Fibroblast of the aortic adventitia (primary cell): ENCODE data around the gene CSTB. TPM values are rescaled to one million over a fixed set of nuclear protein-coding genes. Genes with fewer than 3 reads are reported as not detected.

Source experiments
- DNase-seq: peaks from one replicate; pipeline ENCODE4 v3.0.0-alpha.2; 2010; ENCODE audit warnings: low read depth
- H3K4me3 ChIP-seq: 2 replicates; pipeline ENCODE4 v1.5.1; 2011; ENCODE audit warnings: low read depth, mild to moderate bottlenecking, control low read depth, low read length, moderate library complexity
- CTCF ChIP-seq: IDR thresholded peaks from 2 replicates; pipeline ENCODE4 v1.5.1; 2011; ENCODE audit warnings: mild to moderate bottlenecking, low read length, control low read depth, inconsistent platforms; ENCODE audit not compliant: insufficient read depth
- total RNA-seq: library from RNA; depleted of rRNA; stranded (reverse); fragments of >200 nt; gene quantifications from 2 replicates; pipeline ENCODE4 v1.2.3, GENCODE V29; 2012; ENCODE audit warnings: low replicate concordance

Gene CSTB
- total RNA-seq, 1 donor, result 32.2 TPM

DNA sequence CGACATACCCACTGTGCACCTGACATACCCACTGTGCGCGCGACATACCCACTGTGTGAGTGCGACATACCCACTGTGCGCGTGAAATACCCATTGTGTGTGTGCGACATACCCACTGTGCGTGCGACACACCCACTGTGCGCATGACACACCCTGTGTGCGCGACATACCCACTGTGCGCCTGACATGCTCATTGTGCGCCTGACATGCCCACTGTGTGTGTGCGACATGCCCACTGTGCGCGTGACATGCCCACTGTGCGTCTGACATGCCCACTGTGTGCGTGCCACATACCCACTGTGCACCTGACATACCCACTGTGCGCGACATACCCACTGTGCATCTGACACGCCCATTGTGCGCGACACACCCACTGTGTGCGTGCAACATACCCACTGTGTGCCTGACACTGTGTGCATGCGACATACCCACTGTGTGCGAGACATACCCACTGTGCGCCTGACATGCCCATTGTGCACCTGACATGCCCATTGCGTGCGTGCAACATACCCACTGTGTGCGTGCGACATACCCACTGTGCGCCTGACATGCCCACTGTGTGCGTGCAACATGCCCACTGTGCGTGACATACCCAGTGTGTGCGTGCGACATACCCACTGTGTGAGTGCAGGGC lies 10.8 kb upstream of the CSTB start:
- no peak overlapping the region for H3K4me3 ChIP-seq
- no peak for TF ChIP-seq CTCF

GRCh38 chr21:43786300-43786806 lies 10.2 kb upstream of the CSTB start:
- TF ChIP-seq CTCF, result no peak

More for the DNA sequence above, 10.8 kb upstream of the CSTB start:
- no peak for DNase-seq

GRCh38 chr21:43785134-43785533 lies 9.0 kb upstream of the CSTB start:
- TF ChIP-seq CTCF, result no peak
- no peak overlapping the region for H3K4me3 ChIP-seq
- no peak for DNase-seq

More at GRCh38 chr21:43786300-43786806, 10.2 kb upstream of the CSTB start:
- H3K4me3 ChIP-seq, result no peak overlapping the region
- DNase-seq, result no peak

DNA sequence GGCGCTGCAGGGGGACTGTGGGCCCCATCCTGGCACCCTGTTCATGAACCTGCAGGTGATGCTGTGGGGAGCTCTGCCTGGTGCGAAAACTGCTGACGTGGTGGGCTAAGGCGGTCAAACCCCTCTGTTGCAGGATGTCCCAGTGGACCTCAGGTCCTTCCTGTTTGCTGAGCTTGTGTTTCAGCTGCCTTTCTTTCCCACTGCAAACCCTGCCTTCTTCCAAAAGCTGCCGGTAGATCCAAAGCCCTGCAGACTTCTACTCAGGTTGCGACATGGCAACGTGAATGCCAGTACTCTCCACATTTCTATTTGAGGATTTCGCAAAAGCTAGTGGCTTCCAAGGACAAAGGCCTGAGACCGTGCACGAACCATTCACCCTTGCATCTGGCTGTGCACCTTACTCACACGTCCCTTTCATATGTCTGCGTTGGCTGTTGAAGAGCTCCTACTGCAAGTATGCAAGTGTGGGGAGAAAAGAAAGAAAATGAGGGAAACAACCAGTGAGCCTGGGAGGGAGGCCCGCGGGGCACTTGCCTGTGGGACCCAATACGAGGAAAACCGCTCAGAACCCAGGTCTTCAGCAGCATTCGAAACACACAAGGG lies 7.1 kb upstream of the CSTB start:
- H3K4me3 ChIP-seq, result no peak overlapping the region
- TF ChIP-seq CTCF, result no peak

GRCh38 chr21:43782431-43783097 lies 6.5 kb upstream of the CSTB start:
- no peak overlapping the region for H3K4me3 ChIP-seq
- DNase-seq, result no peak
- no peak for TF ChIP-seq CTCF

More for the DNA sequence above, 7.1 kb upstream of the CSTB start:
- peak; percentile 48 for DNase-seq

- H3K4me3 ChIP-seq, result no peak overlapping the region
- no peak for DNase-seq
- TF ChIP-seq CTCF, result no peak
Measured at GRCh38 chr21:43781846-43782245, 5.7 kb upstream of the CSTB start.
